HG02642 (cell line): ENCODE measurements around the gene PXDN.
"Not testable (repeated sequence)": the region's sequence is repeated elsewhere in the genome, so short reads cannot be mapped to it uniquely, and the experiment has no call there.

Source experiments
- ATAC-seq: cut with Tn5 transposase; IDR thresholded peaks from one replicate; pipeline ENCODE4 v1.9.1; 2021; ENCODE audit warnings: mild to moderate bottlenecking; ENCODE audit not compliant: unreplicated experiment, poor library complexity

PXDN gene

GRCh38 chr2:1688859-1689258, 55.5 kb downstream of the PXDN start:
- ATAC-seq, result no peak

- ATAC-seq, result no peak
Measured at GRCh38 chr2:1688161-1688560, 56.2 kb downstream of the PXDN start.

GRCh38 chr2:1687254-1687653, 57.1 kb downstream of the PXDN start:
- ATAC-seq, result no peak

GRCh38 chr2:1686784-1687105, 57.6 kb downstream of the PXDN start:
- ATAC-seq, result no peak

GRCh38 chr2:1685957-1686783, 58.1 kb downstream of the PXDN start:
- ATAC-seq, result no peak

- no peak for ATAC-seq
Measured at GRCh38 chr2:1685078-1685956, 59.0 kb downstream of the PXDN start.

- ATAC-seq, result no peak
Measured at GRCh38 chr2:1683297-1683696, 61.0 kb downstream of the PXDN start.

- no peak for ATAC-seq
Measured at GRCh38 chr2:1682181-1682440, 62.2 kb downstream of the PXDN start.

GRCh38 chr2:1681323-1682180, 62.8 kb downstream of the PXDN start:
- ATAC-seq, result no peak

GRCh38 chr2:1681017-1681318, 63.3 kb downstream of the PXDN start:
- ATAC-seq, result no peak

- ATAC-seq, result no peak
Measured at GRCh38 chr2:1680222-1681016, 63.9 kb downstream of the PXDN start.

GRCh38 chr2:1679488-1680039, 64.8 kb downstream of the PXDN start:
- ATAC-seq, result not testable (repeated sequence)

GRCh38 chr2:1679065-1679464, 65.2 kb downstream of the PXDN start:
- ATAC-seq, result not testable (repeated sequence)

- no peak for ATAC-seq
Measured at GRCh38 chr2:1678609-1679008, 65.7 kb downstream of the PXDN start.

- ATAC-seq, result no peak
Measured at GRCh38 chr2:1677821-1678165, 66.5 kb downstream of the PXDN start.

GRCh38 chr2:1676913-1677820, 67.1 kb downstream of the PXDN start:
- ATAC-seq, result no peak

GRCh38 chr2:1676091-1676912, 68.0 kb downstream of the PXDN start:
- ATAC-seq, result no peak

- no peak for ATAC-seq
Measured at GRCh38 chr2:1675633-1676032, 68.7 kb downstream of the PXDN start.
